GM06990 (cell line): ENCODE results near the gene KRT8.

Experiments used
- DNase-seq: peaks from one replicate; pipeline ENCODE4 v3.0.0-alpha.2; 2011; ENCODE audit not compliant: insufficient read length; ENCODE audit errors: extremely low read depth
- H3K27me3 ChIP-seq: replicated peaks from 2 replicates; pipeline ENCODE4 v1.6.0; 2011; ENCODE audit warnings: low read length; ENCODE audit not compliant: control insufficient read depth, insufficient read depth
- H3K36me3 ChIP-seq: 2 replicates; pipeline ENCODE4 v1.5.1; 2011; ENCODE audit warnings: low read length; ENCODE audit not compliant: control insufficient read depth, insufficient read depth
- H3K4me3 ChIP-seq: replicated peaks from 2 replicates; pipeline ENCODE4 v1.5.1; 2011; ENCODE audit warnings: low read depth, mild to moderate bottlenecking, control low read depth, low read length
- TF ChIP-seq, protein P1 (sequence below): IDR thresholded peaks from 2 replicates; pipeline ENCODE4 v1.5.1; 2011; ENCODE audit warnings: low read length, control low read depth, mild to moderate bottlenecking, inconsistent platforms; ENCODE audit not compliant: insufficient read depth, poor library complexity, severe bottlenecking

Gene KRT8

DNA sequence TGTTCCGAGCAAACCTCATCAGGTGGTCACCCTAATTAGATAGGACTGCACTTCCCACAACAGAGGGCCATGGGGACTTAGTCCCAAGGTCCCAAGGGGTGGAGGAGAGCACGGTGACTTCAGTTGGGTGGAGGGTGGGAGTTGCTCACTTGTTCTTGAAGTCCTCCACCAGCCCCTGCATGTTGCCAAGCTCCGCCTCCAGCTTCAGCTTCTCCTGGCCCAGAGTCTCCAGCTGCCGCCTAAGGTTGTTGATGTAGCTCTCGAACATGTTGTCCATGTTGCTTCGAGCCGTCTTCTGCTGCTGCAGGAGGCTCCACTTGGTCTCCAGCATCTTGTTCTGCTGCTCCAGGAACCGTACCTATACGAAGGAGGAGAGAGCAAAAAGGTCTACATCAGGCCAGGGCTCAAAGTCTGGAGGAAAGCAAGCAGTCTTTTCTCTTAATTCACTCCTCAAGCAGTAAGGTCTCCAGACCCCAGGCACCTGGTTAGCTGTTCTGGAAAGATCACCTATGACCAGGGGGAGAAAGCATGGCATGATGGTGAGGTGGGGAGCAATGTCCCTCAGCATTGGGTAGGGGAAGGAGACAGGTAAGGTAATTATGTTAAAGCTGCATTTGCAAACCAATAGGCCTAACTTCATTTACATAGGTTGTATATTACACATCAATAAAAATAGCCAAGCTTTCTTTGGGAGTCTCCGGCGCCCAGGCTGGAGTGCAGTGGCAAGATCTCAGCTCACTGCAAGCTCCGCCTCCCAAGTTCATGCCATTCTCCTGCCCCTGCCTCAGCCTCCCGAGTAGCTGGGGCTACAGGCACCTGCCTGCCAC lies 2.9 kb downstream of the KRT8 start:
- no peak overlapping the region for H3K4me3 ChIP-seq
- TF ChIP-seq, protein P1, sequence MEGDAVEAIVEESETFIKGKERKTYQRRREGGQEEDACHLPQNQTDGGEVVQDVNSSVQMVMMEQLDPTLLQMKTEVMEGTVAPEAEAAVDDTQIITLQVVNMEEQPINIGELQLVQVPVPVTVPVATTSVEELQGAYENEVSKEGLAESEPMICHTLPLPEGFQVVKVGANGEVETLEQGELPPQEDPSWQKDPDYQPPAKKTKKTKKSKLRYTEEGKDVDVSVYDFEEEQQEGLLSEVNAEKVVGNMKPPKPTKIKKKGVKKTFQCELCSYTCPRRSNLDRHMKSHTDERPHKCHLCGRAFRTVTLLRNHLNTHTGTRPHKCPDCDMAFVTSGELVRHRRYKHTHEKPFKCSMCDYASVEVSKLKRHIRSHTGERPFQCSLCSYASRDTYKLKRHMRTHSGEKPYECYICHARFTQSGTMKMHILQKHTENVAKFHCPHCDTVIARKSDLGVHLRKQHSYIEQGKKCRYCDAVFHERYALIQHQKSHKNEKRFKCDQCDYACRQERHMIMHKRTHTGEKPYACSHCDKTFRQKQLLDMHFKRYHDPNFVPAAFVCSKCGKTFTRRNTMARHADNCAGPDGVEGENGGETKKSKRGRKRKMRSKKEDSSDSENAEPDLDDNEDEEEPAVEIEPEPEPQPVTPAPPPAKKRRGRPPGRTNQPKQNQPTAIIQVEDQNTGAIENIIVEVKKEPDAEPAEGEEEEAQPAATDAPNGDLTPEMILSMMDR = no peak

DNA sequence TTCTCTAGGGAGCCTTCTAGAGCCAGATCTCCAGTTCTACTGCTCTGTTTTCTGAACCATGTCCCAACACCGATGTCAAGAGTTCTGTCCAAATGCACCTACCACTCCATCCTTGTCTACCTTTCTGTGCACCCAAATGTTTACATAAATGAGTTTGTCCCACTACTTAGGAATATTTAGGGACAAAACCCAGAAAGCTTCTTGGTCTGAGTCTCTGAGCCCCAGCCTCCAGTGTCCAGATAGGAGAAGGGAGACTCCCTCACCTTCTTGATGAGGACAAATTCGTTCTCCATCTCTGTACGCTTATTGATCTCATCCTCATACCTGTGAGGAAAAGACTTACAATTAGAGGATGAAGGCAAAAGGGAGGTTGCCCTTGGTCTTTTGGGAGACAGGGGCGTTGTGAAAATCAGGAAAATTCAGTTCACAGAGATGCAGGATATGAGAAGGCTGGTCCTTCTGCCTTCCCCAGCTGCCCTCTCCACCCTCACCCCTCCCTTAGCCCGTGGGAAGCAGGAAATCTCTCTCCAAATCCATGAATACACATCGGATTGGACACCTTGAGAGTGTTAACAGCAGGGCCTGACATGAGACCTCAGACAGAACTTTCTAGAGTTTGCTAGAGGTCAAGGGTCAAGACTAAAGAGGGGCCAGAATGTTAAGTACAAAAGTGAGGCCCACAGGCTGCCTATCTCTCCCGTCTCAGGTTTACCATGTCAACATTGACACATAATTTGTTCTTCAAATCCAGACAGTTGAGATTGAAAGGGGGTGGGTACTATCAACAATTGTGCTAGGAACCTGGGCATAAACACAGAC lies 3.8 kb downstream of the KRT8 start:
- TF ChIP-seq, protein P1 = no peak
- Histone ChIP-seq H3K36me3 (no peaks in the 10 kb centered on the region), H3K27me3 (no peaks in the 10 kb centered on the region), H3K4me3 (no peak overlapping the region)
- DNase-seq = no peak

More for the DNA sequence above, 2.9 kb downstream of the KRT8 start:
- no peak for DNase-seq
- Histone ChIP-seq H3K27me3 (no peaks in the 10 kb centered on the region), H3K36me3 (no peaks in the 10 kb centered on the region)

DNA sequence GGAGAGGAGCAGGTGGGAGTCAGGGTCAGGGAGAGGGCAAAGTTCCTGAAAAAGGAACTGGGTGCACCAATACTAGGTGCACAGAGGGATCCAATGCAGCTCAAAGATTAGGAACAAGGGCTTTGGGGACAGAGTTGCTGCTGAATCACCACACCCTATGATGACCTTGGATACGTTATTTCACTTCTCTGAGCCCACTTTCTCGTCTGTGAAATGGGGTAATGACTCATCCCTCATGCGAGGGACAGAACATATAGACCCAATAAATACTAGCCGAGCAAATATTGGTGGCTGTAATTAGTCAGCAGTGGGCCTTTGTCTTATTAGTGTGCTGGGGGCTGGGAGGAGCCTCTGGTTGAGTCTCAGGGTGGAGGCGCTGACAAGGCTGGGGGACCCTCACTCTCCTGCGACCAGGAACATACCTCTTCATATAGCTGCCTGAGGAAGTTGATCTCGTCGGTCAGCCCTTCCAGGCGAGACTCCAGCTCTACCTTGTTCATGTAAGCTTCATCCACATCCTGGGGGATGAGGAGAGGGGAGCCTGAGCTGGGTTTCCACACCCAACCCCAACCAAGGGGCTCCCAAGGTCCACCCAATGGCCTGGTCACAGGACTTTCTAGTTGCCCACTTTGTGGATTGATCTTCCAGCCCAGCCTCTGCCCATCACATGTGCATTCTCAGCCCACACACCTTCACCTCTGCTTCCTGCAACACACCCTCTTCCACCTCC lies 4.5 kb downstream of the KRT8 start:
- no peaks in the 10 kb centered on the region for H3K27me3 ChIP-seq
- DNase-seq = no peak
- H3K4me3 ChIP-seq = no peak overlapping the region
- H3K36me3 ChIP-seq = no peaks in the 10 kb centered on the region
- TF ChIP-seq, protein P1 = no peak

DNA sequence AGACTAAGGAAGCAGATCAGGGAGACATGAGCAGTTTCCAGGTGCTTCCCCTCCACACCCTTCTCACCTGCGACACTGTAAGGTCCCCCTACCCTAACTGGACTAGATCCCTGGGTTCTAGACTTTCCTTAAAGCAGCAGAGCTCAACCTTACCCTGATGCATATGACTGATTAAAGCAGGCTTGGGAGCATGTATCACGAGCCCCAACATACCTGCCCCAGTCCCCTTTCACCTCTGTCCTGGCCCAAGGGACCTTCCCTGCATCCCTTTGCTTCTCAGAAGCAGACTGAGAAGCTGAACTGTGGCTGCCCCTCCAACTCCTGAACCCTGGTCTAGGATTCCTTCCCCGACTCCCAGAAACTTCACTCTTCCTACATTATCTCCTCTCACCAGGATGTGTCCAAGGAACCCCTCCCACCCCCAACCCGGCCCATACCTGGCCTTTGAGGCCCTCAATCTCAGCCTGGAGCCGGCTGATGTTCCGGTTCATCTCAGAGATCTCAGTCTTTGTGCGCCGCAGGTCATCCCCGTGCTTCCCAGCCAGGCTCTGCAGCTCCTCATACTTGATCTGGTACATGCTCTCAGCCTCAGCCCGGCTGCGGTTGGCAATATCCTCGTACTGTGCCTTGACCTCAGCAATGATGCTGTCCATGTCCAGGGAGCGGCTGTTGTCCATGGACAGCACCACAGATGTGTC lies 5.4 kb downstream of the KRT8 start:
- H3K27me3 ChIP-seq = no peaks in the 10 kb centered on the region
- DNase-seq = no peak
- TF ChIP-seq, protein P1 = no peak
- no peaks in the 10 kb centered on the region for H3K36me3 ChIP-seq
- no peak overlapping the region for H3K4me3 ChIP-seq
